B cell (primary cell): ENCODE data around the gene ALKAL2.

ENCODE experiments used
- EZH2 ChIP-seq: IDR thresholded peaks from 2 replicates; pipeline ENCODE4 v1.6.1; 2012; ENCODE audit warnings: borderline replicate concordance, low read depth, mild to moderate bottlenecking, moderate library complexity, low read length; ENCODE audit not compliant: insufficient read depth, poor library complexity, severe bottlenecking
- TF ChIP-seq, protein P1 (sequence below): fragments of 200-600 bp; IDR thresholded peaks from one replicate; pipeline ENCODE4 v1.8.0; 2022; ENCODE audit warnings: antibody characterized with exemption, mild to moderate bottlenecking

- TF ChIP-seq, protein P1, sequence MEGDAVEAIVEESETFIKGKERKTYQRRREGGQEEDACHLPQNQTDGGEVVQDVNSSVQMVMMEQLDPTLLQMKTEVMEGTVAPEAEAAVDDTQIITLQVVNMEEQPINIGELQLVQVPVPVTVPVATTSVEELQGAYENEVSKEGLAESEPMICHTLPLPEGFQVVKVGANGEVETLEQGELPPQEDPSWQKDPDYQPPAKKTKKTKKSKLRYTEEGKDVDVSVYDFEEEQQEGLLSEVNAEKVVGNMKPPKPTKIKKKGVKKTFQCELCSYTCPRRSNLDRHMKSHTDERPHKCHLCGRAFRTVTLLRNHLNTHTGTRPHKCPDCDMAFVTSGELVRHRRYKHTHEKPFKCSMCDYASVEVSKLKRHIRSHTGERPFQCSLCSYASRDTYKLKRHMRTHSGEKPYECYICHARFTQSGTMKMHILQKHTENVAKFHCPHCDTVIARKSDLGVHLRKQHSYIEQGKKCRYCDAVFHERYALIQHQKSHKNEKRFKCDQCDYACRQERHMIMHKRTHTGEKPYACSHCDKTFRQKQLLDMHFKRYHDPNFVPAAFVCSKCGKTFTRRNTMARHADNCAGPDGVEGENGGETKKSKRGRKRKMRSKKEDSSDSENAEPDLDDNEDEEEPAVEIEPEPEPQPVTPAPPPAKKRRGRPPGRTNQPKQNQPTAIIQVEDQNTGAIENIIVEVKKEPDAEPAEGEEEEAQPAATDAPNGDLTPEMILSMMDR = no peak
- TF ChIP-seq EZH2 = no peak
Observed at GRCh38 chr2:305366-305765, 17.5 kb upstream of the ALKAL2 start.
